Activated T-cell treated with anti-CD3 and anti-CD28 coated beads, Interleukin-2, amount 50 U/mL, for 24 hours (primary cell): ENCODE data around the gene PAM.

ENCODE experiments used
- DNase-seq: peaks from one replicate; pipeline ENCODE4 v3.0.0-alpha.2; 2020
- H3K27ac Mint-ChIP-seq: 2 replicates; pipeline ENCODE4 v1.8.0; 2020; ENCODE audit warnings: mild to moderate bottlenecking, mixed read lengths
- H3K27me3 Mint-ChIP-seq: 2 replicates; pipeline ENCODE4 v1.8.0; 2020; ENCODE audit warnings: mixed read lengths
- H3K36me3 Mint-ChIP-seq: 2 replicates; pipeline ENCODE4 v1.8.0; 2020; ENCODE audit warnings: low read depth, mixed read lengths
- H3K4me1 Mint-ChIP-seq: 2 replicates; pipeline ENCODE4 v1.8.0; 2020; ENCODE audit warnings: low read depth, mixed read lengths
- H3K4me3 Mint-ChIP-seq: 2 replicates; pipeline ENCODE4 v1.8.0; 2020; ENCODE audit warnings: mild to moderate bottlenecking, moderate library complexity, mixed read lengths
- H3K9me3 Mint-ChIP-seq: 2 replicates; pipeline ENCODE4 v1.8.0; 2020; ENCODE audit warnings: mixed read lengths

PAM gene

DNA sequence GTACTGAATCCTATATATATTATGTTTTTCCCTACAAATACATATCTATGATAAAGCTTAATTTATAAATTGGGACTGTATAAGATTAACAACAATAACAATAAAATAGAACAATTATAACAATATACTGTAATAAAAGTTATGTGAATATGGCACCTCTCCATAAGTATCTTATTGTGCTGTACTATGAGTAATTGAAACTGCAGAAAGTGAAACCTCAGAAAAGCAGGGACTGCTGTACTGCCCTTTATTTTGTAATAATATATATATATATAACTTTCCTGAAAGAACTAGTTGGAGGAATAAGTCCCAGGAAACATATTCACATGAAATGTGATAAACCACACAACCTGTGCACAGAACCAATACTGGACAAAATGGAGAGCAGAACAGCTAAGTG is 77.3 kb downstream of the PAM start:
- DNase-seq, result no peak
- H3K36me3 Mint-ChIP-seq, result peaks cover 18% of the 10 kb centered on the region
- peaks cover 31% of the 10 kb centered on the region for H3K4me1 Mint-ChIP-seq

GRCh38 chr5:102833146-102833545 is 78.0 kb downstream of the PAM start:
- no peaks in the 10 kb centered on the region for H3K27me3 Mint-ChIP-seq
- peaks cover 20% of the 10 kb centered on the region for H3K36me3 Mint-ChIP-seq
- DNase-seq, result no peak
- no peaks in the 10 kb centered on the region for H3K9me3 Mint-ChIP-seq
- no peak overlapping the region for H3K27ac Mint-ChIP-seq
- H3K4me3 Mint-ChIP-seq, result no peak overlapping the region
- peaks cover 31% of the 10 kb centered on the region for H3K4me1 Mint-ChIP-seq

More for the DNA sequence above, 77.3 kb downstream of the PAM start:
- Mint-ChIP-seq H3K27me3 (no peaks in the 10 kb centered on the region), H3K27ac (no peak overlapping the region), H3K9me3 (no peaks in the 10 kb centered on the region), H3K4me3 (no peak overlapping the region)

DNA sequence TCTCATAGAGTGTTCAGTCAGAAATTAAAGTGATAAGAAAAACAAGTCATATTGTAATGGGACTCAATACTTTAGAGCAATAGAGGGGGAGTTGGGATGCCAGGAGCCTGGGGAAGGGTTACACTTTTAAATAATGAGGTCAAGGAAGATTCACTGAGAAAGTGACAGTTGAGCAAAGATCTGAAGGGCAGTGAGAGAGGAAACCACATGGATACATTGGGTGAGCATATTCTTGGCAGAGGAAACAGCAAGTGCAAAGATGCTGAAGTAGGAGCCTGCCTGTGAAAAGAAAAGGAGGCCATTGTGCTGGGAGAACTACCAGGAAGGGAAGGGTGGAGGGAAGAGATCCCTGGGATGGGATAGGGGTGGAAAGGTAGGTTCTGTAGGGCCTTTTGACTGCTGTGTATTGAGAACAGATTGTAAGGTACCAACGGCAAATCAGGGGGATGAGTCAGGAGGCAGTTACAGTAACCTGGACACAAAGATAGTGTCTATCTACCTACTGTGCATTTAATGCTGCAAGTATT is 79.4 kb downstream of the PAM start:
- Mint-ChIP-seq H3K4me1 (peaks cover 31% of the 10 kb centered on the region), H3K36me3 (peaks cover 23% of the 10 kb centered on the region), H3K4me3 (no peak overlapping the region), H3K27ac (no peak overlapping the region), H3K27me3 (no peaks in the 10 kb centered on the region), H3K9me3 (no peaks in the 10 kb centered on the region)
- no peak for DNase-seq

DNA sequence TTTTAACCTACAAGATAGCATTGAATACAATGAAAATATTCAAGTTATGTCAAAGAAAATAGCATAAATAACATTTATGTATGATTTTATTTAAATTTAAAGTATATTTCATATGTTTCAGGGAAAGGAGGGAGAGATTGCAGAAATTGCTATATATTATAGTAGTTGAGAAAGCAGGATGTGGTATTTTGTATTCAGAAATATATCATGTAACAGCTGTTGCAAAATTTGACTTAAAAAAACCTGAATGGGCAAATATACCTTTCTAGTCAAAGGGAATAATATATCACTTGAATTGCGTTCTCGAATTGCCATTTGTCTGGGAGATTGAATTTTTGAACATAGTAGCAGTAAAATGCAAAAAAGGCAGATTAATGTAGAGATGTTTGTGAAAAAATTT is 80.6 kb downstream of the PAM start:
- H3K9me3 Mint-ChIP-seq, result no peaks in the 10 kb centered on the region
- no peak overlapping the region for H3K4me3 Mint-ChIP-seq
- no peak for DNase-seq
- peaks cover 28% of the 10 kb centered on the region for H3K4me1 Mint-ChIP-seq
- H3K27me3 Mint-ChIP-seq, result no peaks in the 10 kb centered on the region
- peaks cover 17% of the 10 kb centered on the region for H3K36me3 Mint-ChIP-seq
- no peak overlapping the region for H3K27ac Mint-ChIP-seq

DNA sequence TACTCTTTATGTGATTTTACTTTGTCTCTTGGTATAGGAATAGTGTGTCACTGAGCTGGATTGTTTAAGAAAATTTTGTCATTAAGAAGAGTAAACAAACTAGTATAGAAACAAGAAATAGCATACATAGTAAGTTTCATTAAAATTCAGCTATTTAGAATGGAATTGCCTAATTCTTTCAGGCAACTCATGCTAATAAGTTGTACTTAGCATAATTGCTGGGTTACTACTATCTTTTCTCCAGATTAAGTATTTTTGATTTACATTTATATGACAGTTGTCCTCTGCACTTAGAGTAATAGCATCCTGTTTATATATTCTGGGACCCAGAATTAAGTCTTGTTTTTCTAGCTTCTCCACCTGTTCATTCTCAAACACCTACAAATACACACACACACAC is 85.9 kb downstream of the PAM start:
- Mint-ChIP-seq H3K27me3 (no peaks in the 10 kb centered on the region), H3K27ac (no peak overlapping the region), H3K4me1 (peaks cover 11% of the 10 kb centered on the region), H3K9me3 (no peaks in the 10 kb centered on the region), H3K36me3 (peaks cover 33% of the 10 kb centered on the region), H3K4me3 (no peak overlapping the region)
- no peak for DNase-seq

GRCh38 chr5:102843997-102844396 is 88.9 kb downstream of the PAM start:
- H3K36me3 Mint-ChIP-seq, result peaks cover 39% of the 10 kb centered on the region
- H3K27me3 Mint-ChIP-seq, result no peaks in the 10 kb centered on the region
- peaks cover 2% of the 10 kb centered on the region for H3K4me1 Mint-ChIP-seq
- no peaks in the 10 kb centered on the region for H3K9me3 Mint-ChIP-seq
- no peak overlapping the region for H3K27ac Mint-ChIP-seq
- no peak overlapping the region for H3K4me3 Mint-ChIP-seq
- no peak for DNase-seq

DNA sequence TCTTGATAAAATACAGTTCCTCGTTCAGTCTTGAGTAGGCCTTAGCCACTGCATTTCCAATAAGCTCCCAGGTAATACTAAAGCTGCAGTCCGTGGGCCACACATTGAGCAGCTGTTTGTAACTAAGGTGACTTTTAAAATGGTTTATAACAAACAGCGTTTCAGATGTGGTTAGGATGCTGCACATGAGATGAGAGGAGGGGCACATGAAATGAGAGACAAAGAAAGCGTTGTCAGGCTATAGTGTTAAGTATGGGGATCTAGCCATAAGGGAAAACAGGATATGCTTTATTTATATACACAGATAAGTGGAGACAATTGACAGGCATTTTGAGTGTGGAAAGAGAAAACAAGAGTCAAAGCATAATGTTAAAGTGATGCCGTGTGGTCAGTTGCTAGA is 89.9 kb downstream of the PAM start:
- H3K9me3 Mint-ChIP-seq, result no peaks in the 10 kb centered on the region
- H3K4me3 Mint-ChIP-seq, result no peak overlapping the region
- DNase-seq, result no peak
- H3K27ac Mint-ChIP-seq, result no peak overlapping the region
- peaks cover 2% of the 10 kb centered on the region for H3K4me1 Mint-ChIP-seq
- H3K27me3 Mint-ChIP-seq, result no peaks in the 10 kb centered on the region
- H3K36me3 Mint-ChIP-seq, result peaks cover 39% of the 10 kb centered on the region

- no peaks in the 10 kb centered on the region for H3K27me3 Mint-ChIP-seq
- peaks cover 24% of the 10 kb centered on the region for H3K36me3 Mint-ChIP-seq
- no peak overlapping the region for H3K4me3 Mint-ChIP-seq
- no peak for DNase-seq
- H3K27ac Mint-ChIP-seq, result no peak overlapping the region
- peaks cover 18% of the 10 kb centered on the region for H3K4me1 Mint-ChIP-seq
- no peaks in the 10 kb centered on the region for H3K9me3 Mint-ChIP-seq
Observed at GRCh38 chr5:102850503-102850902, 95.4 kb downstream of the PAM start.

DNA sequence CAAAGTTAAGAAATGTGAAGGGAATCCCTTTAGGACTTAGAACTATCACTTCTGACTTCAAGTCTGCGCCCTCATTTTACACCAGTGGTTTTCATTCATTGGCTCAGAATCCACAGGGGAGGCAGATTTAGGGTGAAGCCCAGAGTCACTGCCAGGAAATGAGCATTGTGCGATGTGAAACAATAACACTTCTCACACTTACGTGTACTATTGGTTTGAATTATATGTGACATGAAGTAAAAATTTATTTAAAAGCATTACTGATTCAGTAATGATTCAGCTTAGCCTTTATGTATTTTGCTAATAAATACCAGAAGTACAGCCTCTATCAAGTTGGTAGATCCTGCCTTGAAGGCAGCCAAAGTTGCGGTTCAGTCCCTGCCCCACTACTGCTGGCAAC is 98.6 kb downstream of the PAM start:
- DNase-seq, result no peak
- H3K36me3 Mint-ChIP-seq, result peaks cover 5% of the 10 kb centered on the region
- peaks cover 24% of the 10 kb centered on the region for H3K4me1 Mint-ChIP-seq
- H3K27me3 Mint-ChIP-seq, result no peaks in the 10 kb centered on the region
- no peaks in the 10 kb centered on the region for H3K9me3 Mint-ChIP-seq
- no peak overlapping the region for H3K4me3 Mint-ChIP-seq
- H3K27ac Mint-ChIP-seq, result peak overlapping the region; percentile 47

DNA sequence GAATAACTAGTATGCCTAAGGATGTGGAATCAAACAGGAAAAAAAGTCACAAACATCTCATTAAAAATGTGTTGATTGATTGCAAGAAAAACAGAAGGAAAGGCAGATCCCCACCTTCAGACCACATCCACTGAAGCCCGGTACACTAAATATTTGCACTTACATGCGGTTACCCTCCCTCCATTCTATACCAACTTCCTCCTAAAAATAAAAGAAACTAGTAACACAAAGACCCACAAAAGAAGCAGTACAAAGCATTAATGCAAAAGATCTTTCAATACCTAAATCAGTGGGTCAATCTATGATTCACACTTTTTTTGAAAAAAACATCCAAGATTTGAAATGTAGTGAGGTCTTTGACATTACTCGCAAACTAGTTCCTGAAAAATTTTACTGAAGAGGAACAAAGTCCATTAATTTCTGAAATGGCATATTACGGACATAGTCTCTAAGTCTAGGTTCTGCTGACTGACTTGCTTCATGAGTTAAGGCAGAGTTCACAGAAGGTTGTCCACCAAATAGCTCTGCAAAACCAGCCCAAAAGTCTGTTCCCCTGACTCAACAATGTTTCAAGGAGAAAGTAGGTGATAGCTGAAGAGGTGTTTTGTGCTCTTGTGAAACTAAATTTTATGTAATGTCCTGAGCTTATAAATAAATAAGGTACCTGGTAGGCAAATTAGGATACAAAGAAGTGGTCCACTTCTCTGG is 100.7 kb downstream of the PAM start:
- Mint-ChIP-seq H3K27ac (peak overlapping the region; percentile 34), H3K4me3 (no peak overlapping the region), H3K9me3 (no peaks in the 10 kb centered on the region), H3K4me1 (peaks cover 25% of the 10 kb centered on the region), H3K36me3 (peaks cover 4% of the 10 kb centered on the region), H3K27me3 (no peaks in the 10 kb centered on the region)
- DNase-seq, result no peak

DNA sequence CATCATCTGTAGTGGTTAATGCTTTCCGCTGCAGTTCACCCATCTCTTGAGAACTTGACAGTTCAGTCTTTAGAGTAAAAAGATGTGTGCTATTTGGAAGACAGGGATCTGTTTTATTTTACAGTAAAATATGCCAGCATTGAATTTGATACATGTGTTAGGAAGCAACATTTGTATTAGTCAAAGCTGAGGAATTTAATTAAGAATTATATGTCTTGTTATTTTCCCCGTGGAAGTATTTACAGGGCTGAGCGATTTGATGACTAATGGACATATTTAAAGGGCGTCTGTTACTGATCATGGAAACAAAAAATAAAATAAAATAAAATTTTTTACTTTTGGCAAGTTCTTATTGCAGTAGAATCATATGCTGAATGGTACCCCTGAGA is 101.3 kb downstream of the PAM start:
- peaks cover 25% of the 10 kb centered on the region for H3K4me1 Mint-ChIP-seq

GRCh38 chr5:102857076-102857818 is 102.1 kb downstream of the PAM start:
- Mint-ChIP-seq H3K27ac (no peak overlapping the region), H3K36me3 (peaks cover 4% of the 10 kb centered on the region), H3K4me1 (peaks cover 25% of the 10 kb centered on the region), H3K27me3 (no peaks in the 10 kb centered on the region), H3K4me3 (no peak overlapping the region), H3K9me3 (no peaks in the 10 kb centered on the region)
- DNase-seq, result no peak

More for the DNA sequence above, 101.3 kb downstream of the PAM start:
- DNase-seq, result no peak
- Mint-ChIP-seq H3K27me3 (no peaks in the 10 kb centered on the region), H3K4me3 (no peak overlapping the region), H3K27ac (no peak overlapping the region), H3K9me3 (no peaks in the 10 kb centered on the region), H3K36me3 (peaks cover 4% of the 10 kb centered on the region)

DNA sequence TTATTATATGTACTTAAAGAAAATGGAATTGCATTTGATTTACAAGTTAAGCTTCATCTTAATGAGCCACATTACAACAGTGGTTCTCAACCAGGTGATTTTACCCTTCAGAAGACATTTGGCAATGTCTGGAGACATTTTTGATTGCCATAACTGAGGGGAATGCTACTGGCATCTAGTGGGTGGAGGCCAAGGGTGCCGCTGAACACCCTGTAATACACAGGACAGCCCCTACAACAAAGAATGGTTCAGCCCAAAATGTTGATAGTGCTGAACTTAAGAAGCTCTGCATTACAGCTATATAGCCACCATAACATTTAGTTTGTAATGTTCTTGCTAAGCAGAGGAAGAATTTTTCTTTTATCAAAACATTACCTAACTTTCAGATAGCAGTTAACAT is 103.1 kb downstream of the PAM start:
- H3K27me3 Mint-ChIP-seq, result no peaks in the 10 kb centered on the region
- H3K4me3 Mint-ChIP-seq, result no peak overlapping the region
- DNase-seq, result no peak
- H3K4me1 Mint-ChIP-seq, result peaks cover 23% of the 10 kb centered on the region
- H3K9me3 Mint-ChIP-seq, result no peaks in the 10 kb centered on the region
- H3K36me3 Mint-ChIP-seq, result peaks cover 4% of the 10 kb centered on the region
- H3K27ac Mint-ChIP-seq, result no peak overlapping the region

DNA sequence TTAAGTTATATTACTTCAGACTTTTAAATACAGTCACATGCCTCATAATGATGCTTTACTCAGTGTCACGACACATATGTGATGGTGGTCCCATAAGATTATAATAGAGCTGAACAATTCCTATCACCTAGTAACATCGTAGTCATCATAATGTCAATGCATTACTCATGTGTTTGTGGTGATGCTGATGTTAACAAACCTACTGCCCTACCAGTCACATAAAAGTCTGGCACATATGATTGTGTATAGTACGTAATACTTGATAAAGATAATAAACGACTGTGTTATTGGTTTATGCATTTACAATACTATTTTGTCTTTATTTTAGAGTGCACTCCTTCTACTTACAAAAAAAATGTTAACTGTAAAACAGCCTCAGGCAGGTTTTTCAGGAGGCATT is 103.7 kb downstream of the PAM start:
- Mint-ChIP-seq H3K27me3 (no peaks in the 10 kb centered on the region), H3K4me3 (no peak overlapping the region), H3K4me1 (peaks cover 19% of the 10 kb centered on the region), H3K27ac (no peak overlapping the region), H3K9me3 (no peaks in the 10 kb centered on the region), H3K36me3 (peaks cover 4% of the 10 kb centered on the region)
- no peak for DNase-seq

GRCh38 chr5:102860035-102860434 is 104.9 kb downstream of the PAM start:
- peaks cover 3% of the 10 kb centered on the region for H3K27me3 Mint-ChIP-seq
- no peak for DNase-seq
- H3K27ac Mint-ChIP-seq, result no peak overlapping the region
- H3K36me3 Mint-ChIP-seq, result peaks cover 4% of the 10 kb centered on the region
- H3K9me3 Mint-ChIP-seq, result no peaks in the 10 kb centered on the region
- H3K4me3 Mint-ChIP-seq, result no peak overlapping the region
- H3K4me1 Mint-ChIP-seq, result peaks cover 13% of the 10 kb centered on the region
